Upper lobe of left lung (tissue), 4 donors: Measurements from ENCODE around the gene AGBL4.

Experiments
- CTCF ChIP-seq, 6 experiments: fragments of 450-650 bp in 4 of 6; fragments of 200-600 bp in 2 of 6; sonication (generic) in 2 of 6; IDR thresholded peaks; one replicate each; pipeline ENCODE4 v1.5.1; 2016 to 2019; ENCODE audit warnings: antibody characterized with exemption in 6 of 6
- EP300 ChIP-seq, 4 donors: sonication (generic); formaldehyde crosslinking; IDR thresholded peaks; one replicate each; pipeline ENCODE4 v1.5.1; 2017; ENCODE audit warnings: antibody characterized with exemption in 4 of 4, control low read depth in 2 of 4
- POLR2A ChIP-seq, 4 donors: fragments of 450-650 bp; IDR thresholded peaks; one replicate each; pipeline ENCODE4 v1.5.1; 2016 to 2017; ENCODE audit warnings: antibody characterized with exemption in 4 of 4, mild to moderate bottlenecking in 2 of 4
- POLR2AphosphoS5 ChIP-seq, 2 donors: sonication (generic); formaldehyde crosslinking; IDR thresholded peaks; one replicate each; pipeline ENCODE4 v1.5.1; 2017; ENCODE audit warnings: antibody characterized with exemption in 2 of 2

DNA sequence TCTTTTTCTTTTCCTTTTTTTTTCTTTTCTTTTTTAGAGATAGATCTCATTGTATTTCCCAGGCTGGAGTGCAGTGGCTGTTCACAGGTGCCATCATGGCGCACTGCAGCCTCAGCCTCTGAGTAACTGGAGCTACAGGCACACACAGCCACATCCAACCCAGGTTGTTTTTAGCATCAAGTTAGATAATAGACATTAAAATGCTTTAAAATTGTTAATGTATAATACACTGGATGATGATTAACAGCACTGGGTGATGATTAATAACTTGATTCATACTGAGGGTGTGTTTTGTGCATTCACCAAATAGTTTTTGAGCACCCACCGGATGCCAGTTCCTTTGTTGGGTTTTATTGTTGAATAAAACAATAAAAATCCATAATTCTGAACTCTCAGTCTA, 1322.3 kb downstream of the AGBL4 start:
- TF ChIP-seq POLR2A (IDR thresholded peaks at IDR 0.05) = no peak
- TF ChIP-seq CTCF (IDR thresholded peaks at IDR 0.05) = no peak
- TF ChIP-seq EP300 (IDR thresholded peaks at IDR 0.05) = no peak
- no peak for TF ChIP-seq POLR2AphosphoS5 (IDR thresholded peaks at IDR 0.05)
